Chondrocyte (in vitro differentiated cells): ENCODE results near the gene SCUBE1. TPM values are rescaled to one million over a fixed set of nuclear protein-coding genes. Genes with fewer than 3 reads are reported as not detected.

ENCODE experiments used
- DNase-seq: peaks from one replicate; pipeline ENCODE4 v3.0.0; 2021; ENCODE audit warnings: mixed read lengths, low spot score
- H3K27ac Mint-ChIP-seq: one replicate; pipeline ENCODE4 v1.8.0; 2021; ENCODE audit warnings: mild to moderate bottlenecking, moderate library complexity, mixed read lengths; ENCODE audit not compliant: unreplicated experiment
- H3K27me3 Mint-ChIP-seq: 2 replicates; pipeline ENCODE4 v1.8.0; 2021; ENCODE audit warnings: low read depth, mixed read lengths
- H3K36me3 Mint-ChIP-seq: 2 replicates; pipeline ENCODE4 v1.8.0; 2021; ENCODE audit warnings: low read depth, mixed read lengths
- H3K4me1 Mint-ChIP-seq: 2 replicates; pipeline ENCODE4 v1.8.0; 2021; ENCODE audit warnings: low read depth, mild to moderate bottlenecking, mixed read lengths
- H3K4me3 Mint-ChIP-seq: one replicate; pipeline ENCODE4 v1.8.0; 2021; ENCODE audit warnings: mild to moderate bottlenecking, moderate library complexity, mixed read lengths; ENCODE audit not compliant: unreplicated experiment
- H3K9me3 Mint-ChIP-seq: 2 replicates; pipeline ENCODE4 v1.8.0; 2021; ENCODE audit warnings: low read depth, mixed read lengths
- total RNA-seq: library from RNA; stranded (reverse); gene quantifications from 3 replicates; pipeline ENCODE4 v1.2.1, GENCODE V29; 2021
- TF ChIP-seq, protein P1 (sequence below): fragments of 200-600 bp; sonication (generic); IDR thresholded peaks from 2 replicates; pipeline ENCODE4 v1.5.0; 2021; ENCODE audit warnings: antibody characterized with exemption, mild to moderate bottlenecking, moderate library complexity

The SCUBE1 gene
- total RNA-seq, 1 donor from 2014 or later: 3.2 TPM

DNA sequence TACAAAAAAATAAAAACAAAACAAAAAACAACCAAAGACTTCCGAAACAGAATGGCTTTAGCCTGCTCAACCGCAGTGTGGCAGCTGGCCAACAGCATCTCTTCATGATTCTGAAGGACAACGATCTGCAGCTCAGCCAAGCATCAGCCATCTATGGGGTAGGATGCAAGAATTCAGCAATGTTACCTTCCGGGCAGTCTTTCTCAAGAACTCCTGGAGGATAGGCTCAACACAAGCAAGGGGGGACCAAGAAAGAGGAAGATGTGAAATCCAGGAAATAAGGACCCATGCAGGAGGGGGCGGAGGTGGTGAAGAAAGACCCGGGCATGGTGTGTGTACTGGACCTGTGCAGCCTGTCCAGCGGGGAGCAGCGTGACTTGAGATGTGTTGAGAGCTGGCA lies 195.4 kb downstream of the SCUBE1 start:
- Mint-ChIP-seq H3K4me1 (peaks cover 18% of the 10 kb centered on the region), H3K36me3 (no peaks in the 10 kb centered on the region), H3K27me3 (no peaks in the 10 kb centered on the region), H3K27ac (no peak overlapping the region), H3K9me3 (no peaks in the 10 kb centered on the region), H3K4me3 (no peak overlapping the region)
- TF ChIP-seq, protein P1, sequence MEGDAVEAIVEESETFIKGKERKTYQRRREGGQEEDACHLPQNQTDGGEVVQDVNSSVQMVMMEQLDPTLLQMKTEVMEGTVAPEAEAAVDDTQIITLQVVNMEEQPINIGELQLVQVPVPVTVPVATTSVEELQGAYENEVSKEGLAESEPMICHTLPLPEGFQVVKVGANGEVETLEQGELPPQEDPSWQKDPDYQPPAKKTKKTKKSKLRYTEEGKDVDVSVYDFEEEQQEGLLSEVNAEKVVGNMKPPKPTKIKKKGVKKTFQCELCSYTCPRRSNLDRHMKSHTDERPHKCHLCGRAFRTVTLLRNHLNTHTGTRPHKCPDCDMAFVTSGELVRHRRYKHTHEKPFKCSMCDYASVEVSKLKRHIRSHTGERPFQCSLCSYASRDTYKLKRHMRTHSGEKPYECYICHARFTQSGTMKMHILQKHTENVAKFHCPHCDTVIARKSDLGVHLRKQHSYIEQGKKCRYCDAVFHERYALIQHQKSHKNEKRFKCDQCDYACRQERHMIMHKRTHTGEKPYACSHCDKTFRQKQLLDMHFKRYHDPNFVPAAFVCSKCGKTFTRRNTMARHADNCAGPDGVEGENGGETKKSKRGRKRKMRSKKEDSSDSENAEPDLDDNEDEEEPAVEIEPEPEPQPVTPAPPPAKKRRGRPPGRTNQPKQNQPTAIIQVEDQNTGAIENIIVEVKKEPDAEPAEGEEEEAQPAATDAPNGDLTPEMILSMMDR: no peak
- DNase-seq: no peak

Other genes starting within 250 kb of the SCUBE1 start
- not detected in 3 replicates for gene BIK, start 232.6 kb downstream of the SCUBE1 start, total RNA-seq
- gene MCAT, start 200.0 kb downstream of the SCUBE1 start, total RNA-seq: 7.4 to 11.1 TPM (median 8.6 TPM) in 3 replicates
- gene TSPO, start 191.8 kb downstream of the SCUBE1 start, total RNA-seq: 80.5 to 292 TPM (median 288 TPM) in 3 replicates
- 33.5 to 36.4 TPM (median 35.6 TPM) in 3 replicates for gene TTLL12, start 156.2 kb downstream of the SCUBE1 start, total RNA-seq
- not detected in 3 replicates for gene MPPED1, start 68.6 kb upstream of the SCUBE1 start, total RNA-seq